ENCODE results near the gene RAB4B.
"Not testable (repeated sequence)": the region's sequence is repeated elsewhere in the genome, so short reads cannot be mapped to it uniquely, and the experiment has no call there.

Gene RAB4B

GRCh38 chr19:40777937-40778705 lies at the start of gene RAB4B:
Gene RAB4B, plus strand, starts transcription at chr19:40778247. Its CDS starts 129 bp downstream, at chr19:40778376.
- peak; percentile 100 for DNase-seq (ENCODE audit: low read depth in 2 of 2)

- not testable (repeated sequence) for DNase-seq (ENCODE audit: low read depth in 2 of 2)
Observed at GRCh38 chr19:40730065-40730464, 48.0 kb upstream of the RAB4B start.

DNA sequence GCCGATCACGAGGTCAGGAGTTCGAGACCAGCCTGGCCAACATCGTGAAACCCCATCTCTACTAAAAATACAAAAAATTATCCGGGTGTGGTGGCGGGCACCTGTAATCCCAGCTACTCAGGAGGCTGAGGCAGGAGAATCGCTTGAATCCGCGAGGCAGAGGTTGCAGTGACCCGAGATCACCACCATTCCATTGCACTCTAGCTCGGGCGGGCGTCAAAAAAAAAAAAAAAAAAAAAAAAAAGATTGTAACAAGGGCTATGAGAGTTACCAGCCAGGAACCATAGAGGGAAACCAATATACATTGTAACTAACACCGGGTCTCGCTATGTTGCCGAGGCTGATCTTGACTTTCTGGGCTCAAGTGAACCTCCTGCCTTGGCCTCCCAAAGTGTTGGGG lies 45.7 kb upstream of the RAB4B start:
- DNase-seq (ENCODE audit: low read depth in 2 of 2) = not testable (repeated sequence)

GRCh38 chr19:40733149-40733548 lies 44.9 kb upstream of the RAB4B start:
- no peak for DNase-seq (ENCODE audit: low read depth in 2 of 2)

DNA sequence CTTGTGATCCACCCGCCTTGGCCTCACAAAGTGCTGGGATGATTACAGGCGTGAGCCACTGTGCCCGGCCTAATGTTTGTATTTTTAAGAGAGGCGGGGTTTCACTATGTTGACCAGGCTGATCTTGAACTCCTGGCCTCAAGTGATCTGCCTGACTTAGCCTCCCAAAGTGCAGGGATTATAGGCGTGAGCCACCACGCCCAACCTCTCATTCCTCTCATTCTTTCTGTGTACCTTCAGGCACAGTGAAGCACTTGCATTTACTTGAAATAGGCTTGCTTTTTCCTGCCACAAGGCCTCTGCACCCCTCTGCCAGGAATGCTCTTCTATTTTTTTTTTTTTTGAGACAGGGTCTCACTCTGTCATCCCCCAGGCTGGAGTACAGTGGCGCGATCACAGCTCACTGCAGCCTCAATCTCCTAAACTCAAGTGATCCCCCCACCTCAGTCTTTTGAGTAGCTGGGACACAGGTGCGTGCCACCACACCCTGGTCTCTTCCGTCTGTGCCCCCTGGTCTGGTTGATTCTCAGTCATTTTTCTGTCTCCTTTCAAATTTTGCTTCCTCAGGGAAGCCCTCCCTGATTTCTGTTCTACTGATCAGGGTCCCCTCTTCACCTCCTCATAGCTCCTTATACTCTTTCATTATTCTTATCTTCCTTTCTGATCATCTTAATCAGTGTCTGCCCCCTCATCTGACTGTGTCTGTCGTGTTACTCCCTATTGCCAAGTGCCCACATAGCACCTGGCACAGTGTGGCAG lies 42.9 kb upstream of the RAB4B start:
- DNase-seq (ENCODE audit: low read depth in 2 of 2) = no peak

- no peak for DNase-seq (ENCODE audit: low read depth in 2 of 2)
Observed at GRCh38 chr19:40736661-40737060, 41.4 kb upstream of the RAB4B start.

DNA sequence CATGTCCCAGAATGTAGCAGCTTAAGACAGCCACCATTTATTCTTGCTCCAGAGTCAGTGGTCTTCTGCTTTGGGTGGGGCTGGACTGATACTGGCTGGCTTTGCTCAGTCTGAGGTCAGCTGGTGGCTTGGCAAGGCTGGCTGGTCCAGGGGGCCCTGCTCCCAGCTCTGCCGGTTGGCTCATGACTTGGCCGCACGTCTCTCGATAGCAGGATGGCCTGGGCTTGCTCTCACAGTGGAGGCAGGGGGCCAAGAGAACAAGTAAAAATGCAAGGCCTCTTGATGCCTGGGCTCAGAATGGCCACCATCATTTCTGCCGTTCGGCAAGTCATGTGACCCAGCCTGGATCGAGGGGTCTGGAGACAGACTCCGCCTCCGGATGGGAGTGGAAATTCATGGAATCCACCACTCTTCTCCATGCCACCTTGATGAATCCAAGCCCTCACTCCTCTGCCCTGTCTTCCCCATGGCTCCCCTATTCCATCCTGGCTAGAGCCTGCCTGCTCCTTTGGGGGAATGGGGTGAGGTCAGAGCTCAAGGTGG lies 40.9 kb upstream of the RAB4B start:
- no peak for DNase-seq (ENCODE audit: low read depth in 2 of 2)

DNA sequence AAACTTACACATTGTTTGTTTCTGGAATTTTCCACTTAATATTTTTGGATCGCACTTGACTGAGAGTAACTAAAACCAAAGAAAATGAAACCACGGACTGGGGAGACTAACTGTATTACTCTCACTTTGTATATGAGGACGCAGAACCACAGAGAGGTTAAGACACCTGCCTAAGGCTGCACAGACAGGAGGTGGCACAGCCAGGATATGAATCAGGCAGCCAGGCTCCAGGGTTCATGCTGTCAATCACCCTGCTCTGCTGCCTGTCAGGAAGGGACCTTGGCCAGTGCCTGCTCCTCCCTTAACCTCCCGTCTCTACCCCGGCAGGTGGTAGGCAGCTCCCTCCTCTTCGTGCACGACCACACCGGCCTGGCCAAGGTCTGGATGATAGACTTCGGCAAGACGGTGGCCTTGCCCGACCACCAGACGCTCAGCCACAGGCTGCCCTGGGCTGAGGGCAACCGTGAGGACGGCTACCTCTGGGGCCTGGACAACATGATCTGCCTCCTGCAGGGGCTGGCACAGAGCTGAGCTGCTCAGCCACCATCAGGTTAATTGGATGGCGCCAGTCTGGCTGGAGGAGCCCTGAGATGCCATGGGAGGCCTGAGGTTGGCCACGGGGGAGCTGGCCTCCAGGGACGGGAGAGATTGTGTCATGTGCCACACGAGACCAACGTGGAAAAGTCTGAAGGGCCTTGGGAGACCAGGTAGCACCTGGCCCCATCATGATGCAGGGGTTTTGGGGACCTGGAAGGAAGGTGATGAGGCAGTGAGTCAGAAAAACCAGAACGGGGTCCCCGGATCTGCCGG lies 38.8 kb upstream of the RAB4B start:
- DNase-seq (ENCODE audit: low read depth in 2 of 2) = no peak

DNA sequence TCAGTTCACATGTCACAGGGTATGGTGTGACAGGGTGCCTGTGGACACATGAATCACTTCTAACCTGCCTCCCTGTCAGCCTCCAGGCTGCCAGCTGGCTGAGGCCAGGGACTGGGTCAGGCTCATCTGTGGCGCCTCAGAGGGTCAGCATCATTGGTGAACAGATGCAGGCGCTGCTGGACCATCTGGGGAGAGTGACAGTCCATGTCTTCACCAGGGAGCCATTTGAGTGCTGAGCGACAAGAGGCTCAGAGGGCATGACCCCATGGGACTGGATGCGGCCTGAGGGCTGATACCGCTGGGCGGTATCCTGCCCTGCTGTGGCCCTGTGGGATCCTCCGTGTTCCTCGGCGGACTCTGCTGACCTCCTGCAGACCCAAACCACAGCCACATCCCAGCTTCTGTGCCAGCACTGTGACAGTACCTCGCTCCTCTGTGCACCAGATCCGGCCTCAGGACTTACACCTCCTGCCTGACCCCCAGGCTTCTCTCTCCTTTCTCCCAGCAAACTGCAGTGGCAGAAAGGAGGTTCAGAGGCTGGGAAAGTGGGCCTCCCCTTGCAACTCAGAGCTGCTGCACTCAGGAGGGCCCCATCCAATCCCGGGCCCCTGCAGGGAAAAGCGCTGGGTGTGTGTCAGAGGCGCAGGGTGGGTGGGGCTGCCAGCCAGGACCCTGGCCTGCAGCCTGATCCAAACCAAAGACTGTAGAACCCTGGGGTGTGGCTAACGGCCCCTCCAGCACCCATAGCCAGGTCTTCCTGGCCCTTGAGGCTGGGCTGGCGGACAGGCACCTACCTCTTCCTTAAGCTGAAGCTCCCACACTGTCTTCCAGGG lies 38.0 kb upstream of the RAB4B start:
- DNase-seq (ENCODE audit: low read depth in 2 of 2) = no peak

GRCh38 chr19:40740747-40741146 lies 37.3 kb upstream of the RAB4B start:
- no peak for DNase-seq (ENCODE audit: low read depth in 2 of 2)

DNA sequence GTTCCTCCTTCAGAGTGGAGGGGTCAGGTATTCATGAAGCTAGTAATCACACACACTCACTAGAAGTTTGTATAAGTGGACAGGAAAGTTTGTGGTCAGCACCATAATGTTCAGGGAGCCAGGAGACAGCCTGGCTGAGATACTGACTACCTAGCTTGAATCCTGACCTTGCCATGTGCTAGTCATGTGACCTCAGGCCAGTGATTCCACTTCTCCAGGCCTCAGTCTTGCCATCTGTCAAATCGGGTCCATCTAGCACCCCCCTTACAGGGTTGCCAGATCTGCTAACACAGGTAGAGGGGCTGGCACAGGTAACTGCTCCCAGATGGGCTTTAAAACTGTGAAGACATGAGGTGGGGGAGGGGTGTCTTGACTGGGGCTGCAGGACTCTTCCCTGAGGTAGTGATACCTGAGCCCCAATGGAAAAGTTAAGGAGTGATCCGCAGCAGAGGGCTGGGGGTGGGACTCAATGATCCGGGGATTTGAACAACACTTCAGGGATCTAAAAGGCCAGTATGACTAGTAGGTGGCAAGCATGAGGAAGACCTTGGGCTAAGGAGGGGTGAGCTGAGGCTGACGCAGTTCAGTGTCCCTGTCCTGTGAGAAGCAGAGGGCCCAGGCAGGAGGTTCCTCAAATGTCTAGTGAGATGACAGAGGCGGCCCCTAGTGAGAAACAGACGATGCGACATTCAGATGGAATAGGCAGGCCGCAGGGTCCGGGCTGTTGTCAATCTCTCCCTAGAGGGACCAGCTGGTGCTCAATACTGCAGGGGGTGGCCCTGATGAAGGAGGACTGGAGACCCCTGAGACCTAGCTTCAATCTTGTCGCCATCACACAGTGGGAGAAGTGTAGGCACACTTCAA lies 36.3 kb upstream of the RAB4B start:
- DNase-seq (ENCODE audit: low read depth in 2 of 2) = no peak

GRCh38 chr19:40742477-40742876 lies 35.6 kb upstream of the RAB4B start:
- no peak for DNase-seq (ENCODE audit: low read depth in 2 of 2)

GRCh38 chr19:40742886-40743285 lies 35.2 kb upstream of the RAB4B start:
- DNase-seq (ENCODE audit: low read depth in 2 of 2) = no peak

- DNase-seq (ENCODE audit: low read depth in 2 of 2) = no peak
Observed at GRCh38 chr19:40743926-40744325, 34.1 kb upstream of the RAB4B start.

DNA sequence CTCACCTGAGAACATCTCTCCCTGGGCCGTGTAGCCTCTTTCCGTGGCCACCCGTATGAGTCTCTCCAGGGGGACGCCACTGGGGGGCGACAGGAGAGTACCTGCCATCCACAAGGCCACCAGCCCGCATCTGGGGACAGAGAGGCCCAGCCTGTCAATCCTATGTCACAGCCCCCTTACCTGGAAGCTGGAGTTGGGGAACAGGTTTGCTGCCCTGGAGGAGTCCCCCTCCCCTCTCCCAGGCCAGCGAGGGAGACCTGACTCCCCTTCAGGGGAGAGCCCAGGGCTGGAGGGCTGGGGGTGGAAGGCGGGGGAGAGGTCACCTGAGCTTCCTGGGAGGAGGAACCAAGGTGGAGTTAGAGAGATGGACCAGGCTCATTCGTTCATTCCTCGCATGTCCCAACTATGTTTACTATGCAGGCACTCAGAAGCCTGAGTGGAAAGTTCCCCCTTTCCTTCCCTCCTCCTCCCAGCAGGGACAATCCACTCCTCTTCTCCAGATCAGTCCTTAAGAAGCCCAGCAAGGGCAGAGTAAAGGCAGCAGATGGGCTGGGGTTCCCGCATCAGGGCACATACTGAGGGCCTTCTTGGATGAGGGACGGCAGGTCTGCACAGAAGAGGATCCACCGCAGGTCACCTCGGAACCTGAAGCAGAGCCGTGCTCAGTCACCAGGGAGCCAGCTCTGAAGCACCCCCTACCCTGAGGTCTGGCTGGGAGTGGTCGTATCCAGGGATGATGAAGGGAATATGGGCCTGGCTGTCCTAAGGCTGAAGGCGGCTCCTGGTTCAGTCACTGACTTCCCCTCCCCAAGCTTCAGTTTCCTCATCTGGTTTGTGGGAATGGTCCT lies 33.3 kb upstream of the RAB4B start:
- DNase-seq (ENCODE audit: low read depth in 2 of 2) = no peak

DNA sequence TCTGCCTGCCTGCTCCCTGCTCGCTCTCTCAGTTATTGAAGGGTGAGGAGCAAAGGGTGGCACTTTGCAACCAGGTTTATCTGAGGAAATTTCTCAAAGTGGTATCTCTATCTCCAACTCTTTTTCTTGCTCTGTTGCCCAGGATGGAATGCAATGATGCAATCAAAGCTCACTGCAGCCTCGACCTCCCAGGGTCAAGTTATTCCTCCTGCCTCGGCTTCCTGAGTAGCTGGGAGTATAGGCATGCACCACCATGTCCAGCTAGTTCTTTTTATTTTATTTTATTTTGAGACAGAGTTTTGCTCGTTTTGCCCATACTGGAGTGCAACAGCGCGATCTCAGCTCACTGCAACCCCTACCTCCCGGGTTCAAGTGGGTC lies 32.7 kb upstream of the RAB4B start:
- DNase-seq (ENCODE audit: low read depth in 2 of 2) = no peak

DNA sequence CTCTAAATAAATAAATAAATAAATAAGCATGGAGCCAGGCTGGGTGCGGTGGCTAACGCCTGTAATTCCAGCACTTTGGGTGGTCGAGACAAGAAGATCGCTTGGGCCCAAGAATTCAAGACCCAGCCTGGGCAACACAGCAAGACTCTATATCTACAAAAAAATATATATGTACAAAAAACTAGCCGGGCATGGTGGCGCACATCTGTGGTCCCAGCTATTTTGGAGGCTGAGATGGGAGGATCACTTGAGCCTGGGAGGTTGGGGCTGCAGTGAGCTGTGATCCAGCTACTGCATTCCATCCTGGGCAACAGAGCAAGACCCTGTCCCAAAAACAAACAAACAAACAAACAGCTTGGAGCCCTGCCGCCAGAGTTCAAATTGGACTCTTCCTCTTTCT lies 30.5 kb upstream of the RAB4B start:
- DNase-seq (ENCODE audit: low read depth in 2 of 2) = no peak

- peak; percentile 97 to 99 for DNase-seq (ENCODE audit: low read depth in 2 of 2)
Observed at GRCh38 chr19:40750058-40750873, 27.8 kb upstream of the RAB4B start, which contains the start of gene ACTMAP. Gene ACTMAP, minus strand, starts transcription at chr19:40750477. Its CDS starts 674 bp downstream, at chr19:40749803.
